NCI-H2081 treated with DMSO at 0.1 percent for 48 hours (cell line): ENCODE measurements around the gene RTN4IP1.

ENCODE experiments used
- DNase-seq: peaks from one replicate; lab custom pipeline; 2025; lab: John Stamatoyannopoulos, UW

Gene RTN4IP1, protein sequence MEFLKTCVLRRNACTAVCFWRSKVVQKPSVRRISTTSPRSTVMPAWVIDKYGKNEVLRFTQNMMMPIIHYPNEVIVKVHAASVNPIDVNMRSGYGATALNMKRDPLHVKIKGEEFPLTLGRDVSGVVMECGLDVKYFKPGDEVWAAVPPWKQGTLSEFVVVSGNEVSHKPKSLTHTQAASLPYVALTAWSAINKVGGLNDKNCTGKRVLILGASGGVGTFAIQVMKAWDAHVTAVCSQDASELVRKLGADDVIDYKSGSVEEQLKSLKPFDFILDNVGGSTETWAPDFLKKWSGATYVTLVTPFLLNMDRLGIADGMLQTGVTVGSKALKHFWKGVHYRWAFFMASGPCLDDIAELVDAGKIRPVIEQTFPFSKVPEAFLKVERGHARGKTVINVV

DNA sequence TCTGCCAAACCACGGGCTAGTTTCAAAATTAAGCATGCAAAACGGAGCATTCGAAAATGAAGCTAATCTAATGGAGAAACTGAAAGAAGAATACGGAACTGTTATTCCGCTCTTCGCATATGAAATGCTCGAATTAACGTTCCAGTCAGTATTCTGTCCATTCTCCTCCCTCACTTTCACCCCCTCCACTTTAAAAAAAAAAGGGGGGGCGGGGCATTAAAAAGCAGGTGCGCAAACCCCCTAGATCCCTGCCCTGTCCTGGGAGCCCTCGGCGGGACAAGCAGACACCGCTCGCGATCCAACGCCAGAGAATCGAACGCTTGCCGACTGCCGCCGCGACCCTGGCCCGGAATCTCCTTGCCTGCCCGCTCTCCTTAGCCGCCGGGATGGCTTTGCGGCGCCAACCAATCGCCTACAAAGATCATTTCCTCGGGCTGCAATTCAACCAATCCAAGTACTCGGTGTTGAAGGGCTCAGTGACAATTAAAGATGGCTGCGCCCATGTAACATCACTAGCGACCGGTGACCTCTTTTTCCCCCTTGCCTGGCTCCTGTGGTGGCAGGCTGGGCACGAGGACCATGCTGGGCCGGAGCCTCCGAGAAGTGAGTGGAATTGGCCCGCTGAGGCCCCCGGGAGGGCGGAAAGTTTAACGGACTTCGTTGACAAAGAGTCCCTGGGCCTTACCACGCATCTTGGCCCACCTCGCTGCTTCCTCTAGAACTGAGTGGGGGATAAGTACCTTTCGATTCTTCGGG lies at the start of gene RTN4IP1, which contains the start of gene QRSL1:
Gene RTN4IP1, minus strand, starts transcription at position 396 of the 756 bp plus-strand sequence. CDS start 477 bp downstream, outside the sequence.
Gene QRSL1, plus strand, starts transcription at position 476 of the 756 bp plus-strand sequence. Its CDS starts 104 bp downstream, at position 580.
- DNase-seq: no peak

- no peak for DNase-seq
These were observed 48.0 kb upstream of the RTN4IP1 start for GRCh38 chr6:106677282-106677681.

- no peak for DNase-seq
These were observed 45.4 kb upstream of the RTN4IP1 start for GRCh38 chr6:106674541-106675229.

- DNase-seq: no peak
These were observed 42.4 kb upstream of the RTN4IP1 start for GRCh38 chr6:106671651-106672050.

DNA sequence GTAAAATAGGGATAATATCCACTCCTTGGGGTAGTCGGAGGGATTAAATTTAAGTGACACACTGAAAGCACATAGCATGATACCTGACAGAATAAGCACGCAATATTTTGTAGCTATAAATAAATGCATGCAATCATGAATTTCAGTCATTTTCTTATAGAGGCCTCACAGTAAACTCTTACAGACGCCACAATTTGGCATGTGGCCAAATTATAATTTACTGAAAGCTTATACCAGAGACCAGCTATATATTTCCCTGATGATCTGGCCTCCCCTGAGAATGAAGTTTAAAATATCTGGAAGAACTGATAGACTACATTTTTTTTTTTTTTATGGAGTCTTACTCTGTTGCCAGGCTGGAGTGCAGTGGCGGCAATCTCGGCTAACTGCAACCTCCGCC lies 40.9 kb upstream of the RTN4IP1 start:
- no peak for DNase-seq

- DNase-seq: no peak
These were observed 37.7 kb upstream of the RTN4IP1 start for GRCh38 chr6:106667022-106667402.

DNA sequence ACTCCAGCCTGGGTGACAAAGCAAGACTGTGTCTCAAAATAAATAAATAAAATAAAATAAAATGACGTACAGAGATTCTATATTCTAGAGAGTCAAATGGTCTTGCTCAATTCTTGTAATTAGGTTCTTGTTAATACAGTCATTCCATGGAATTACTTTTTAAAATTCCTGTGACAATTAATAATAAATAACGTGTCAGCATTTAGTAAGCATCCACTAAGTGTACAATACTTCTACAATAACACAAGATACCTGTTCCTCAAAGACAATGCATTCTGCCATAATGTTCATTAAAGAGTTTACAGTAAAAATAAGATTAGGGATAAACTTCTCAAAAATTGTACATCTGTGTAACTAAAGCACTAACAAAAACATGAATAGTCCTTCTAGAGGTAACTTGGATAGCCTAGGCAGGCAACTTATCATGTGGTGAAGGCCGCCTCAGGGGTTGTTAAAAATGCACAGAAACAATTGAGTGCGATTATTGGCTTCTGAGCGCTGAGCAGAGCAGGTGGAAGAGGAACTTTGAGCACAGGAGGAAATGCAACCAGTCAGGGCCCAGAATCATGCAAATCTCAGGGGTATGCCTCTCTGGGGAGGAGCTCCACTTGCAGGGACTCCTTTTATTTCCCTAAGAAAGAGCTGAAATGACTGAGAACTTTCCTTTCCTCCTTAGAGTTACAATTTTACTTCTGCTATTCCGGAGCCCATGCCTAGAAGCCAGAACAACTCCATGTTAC lies 37.2 kb upstream of the RTN4IP1 start:
- DNase-seq: no peak

- DNase-seq: no peak
These were observed 33.2 kb upstream of the RTN4IP1 start for GRCh38 chr6:106662458-106662857.

- no peak for DNase-seq
These were observed 30.6 kb upstream of the RTN4IP1 start for GRCh38 chr6:106659859-106660258.

GRCh38 chr6:106658469-106658868 lies 29.2 kb upstream of the RTN4IP1 start:
- no peak for DNase-seq

DNA sequence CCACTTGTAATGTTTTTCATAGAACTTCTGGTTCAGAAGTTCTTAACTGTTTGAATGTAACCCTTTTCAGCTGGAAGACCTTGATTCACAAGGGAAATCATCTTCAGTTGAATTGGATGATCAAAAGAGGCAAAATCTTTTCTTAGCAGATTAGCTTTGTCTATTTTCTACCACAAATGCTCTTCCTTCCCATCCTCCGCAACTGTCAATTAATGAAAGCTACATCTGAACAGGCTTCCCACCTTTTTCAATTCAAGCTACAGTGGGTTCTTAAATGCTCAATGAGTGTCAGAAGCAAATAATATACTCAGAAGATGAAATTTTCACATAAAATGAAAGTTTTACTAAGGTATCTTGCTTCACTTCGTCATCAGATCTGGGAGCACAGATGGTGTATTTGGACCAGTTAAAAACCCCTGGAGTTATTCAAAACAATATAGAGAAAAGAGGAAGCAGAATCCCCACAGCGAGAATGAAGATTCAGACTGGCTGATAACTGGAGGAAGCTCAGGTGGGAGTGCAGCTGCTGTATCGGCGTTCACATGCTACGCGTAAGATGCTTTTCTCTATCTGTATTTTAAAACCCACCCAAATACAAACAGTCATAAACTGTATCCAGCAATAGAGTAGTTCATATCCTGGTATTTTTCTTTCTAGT lies 19.5 kb upstream of the RTN4IP1 start:
- no peak for DNase-seq

DNA sequence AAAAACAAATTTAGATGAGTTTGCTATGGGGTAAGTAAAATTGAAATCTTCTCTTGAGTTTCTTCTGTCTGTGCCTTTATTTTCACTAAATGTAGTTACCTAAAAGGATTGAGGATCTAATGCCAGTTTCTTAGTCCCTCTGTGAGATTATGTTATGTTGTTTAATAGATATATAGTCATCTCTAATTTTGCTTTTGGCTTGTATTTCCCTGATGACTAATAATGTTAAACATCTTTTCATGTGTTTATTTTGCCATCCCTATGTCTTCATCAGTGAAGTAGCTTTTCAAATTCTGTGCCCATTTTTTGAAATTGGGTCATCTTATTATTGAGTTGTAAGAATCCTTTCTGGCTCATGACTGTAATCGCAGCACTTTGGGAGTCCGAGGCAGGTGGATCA lies 13.8 kb upstream of the RTN4IP1 start:
- DNase-seq: no peak

- no peak for DNase-seq
These were observed 13.2 kb upstream of the RTN4IP1 start for GRCh38 chr6:106642476-106642875.

GRCh38 chr6:106639812-106640211 lies 10.5 kb upstream of the RTN4IP1 start:
- DNase-seq: no peak

DNA sequence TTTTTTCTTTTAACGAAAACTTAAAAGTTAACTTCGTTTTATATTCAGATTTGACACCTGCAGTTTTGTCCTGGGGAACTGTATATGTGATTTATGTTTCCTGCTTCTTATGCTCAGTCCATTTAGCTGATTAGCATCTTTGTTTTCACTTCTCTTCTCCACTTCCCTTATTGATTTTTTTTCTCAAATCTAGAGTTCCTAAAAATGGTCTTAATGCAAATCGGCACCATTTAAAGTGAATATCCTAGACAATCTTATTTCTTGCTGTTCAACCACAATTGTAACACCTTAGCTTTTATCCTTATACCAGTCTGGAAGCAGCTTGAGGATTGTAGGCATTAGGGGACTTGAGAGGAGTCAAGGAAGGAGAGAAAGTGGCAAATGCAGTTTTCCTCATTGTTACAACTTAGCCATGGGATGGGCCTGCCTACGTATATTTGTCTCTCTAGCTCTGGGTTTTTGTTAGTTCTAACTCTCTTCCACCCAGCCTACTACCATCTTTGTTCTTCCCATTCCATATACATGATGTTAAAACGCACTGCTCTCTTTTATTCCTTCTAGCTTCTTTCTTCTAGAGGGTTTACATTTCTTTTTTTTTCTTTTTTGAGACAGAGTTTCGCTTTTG lies 8.5 kb upstream of the RTN4IP1 start:
- no peak for DNase-seq

DNA sequence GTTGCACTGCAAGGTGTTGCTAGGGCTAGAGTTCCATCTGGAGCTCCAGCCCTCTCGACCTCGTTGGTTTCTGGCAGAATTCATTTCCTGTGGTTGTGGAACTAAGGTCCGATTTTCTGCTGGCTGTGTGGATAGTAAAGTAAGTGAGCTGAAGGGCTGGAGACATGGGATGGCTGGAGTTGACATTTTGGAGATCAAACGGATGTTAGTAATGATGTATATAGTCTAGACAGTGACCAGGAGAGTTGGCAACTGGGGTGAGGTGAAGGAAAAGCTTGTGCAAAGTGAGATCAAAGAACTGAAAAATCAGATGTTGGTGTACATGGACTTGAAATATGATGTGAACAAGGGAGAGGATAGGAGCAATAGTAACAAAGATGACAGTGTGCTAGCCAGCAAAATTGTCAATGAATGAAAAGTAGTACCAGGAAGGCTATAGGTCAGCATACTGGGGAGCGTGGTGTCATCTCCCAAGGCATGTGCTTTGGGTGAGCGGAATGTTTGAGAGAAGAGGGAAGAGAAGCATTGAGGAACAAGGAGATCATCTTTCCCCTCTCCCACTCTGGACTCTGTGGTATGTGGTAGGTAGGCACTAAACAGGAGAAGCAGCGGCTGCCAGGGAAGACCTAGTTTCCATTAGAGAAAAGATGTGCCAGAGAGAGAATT lies 7.9 kb upstream of the RTN4IP1 start:
- DNase-seq: no peak

GRCh38 chr6:106634565-106634964 lies 5.3 kb upstream of the RTN4IP1 start:
- no peak for DNase-seq

GRCh38 chr6:106631346-106631745 lies 2.0 kb upstream of the RTN4IP1 start:
- no peak for DNase-seq

DNA sequence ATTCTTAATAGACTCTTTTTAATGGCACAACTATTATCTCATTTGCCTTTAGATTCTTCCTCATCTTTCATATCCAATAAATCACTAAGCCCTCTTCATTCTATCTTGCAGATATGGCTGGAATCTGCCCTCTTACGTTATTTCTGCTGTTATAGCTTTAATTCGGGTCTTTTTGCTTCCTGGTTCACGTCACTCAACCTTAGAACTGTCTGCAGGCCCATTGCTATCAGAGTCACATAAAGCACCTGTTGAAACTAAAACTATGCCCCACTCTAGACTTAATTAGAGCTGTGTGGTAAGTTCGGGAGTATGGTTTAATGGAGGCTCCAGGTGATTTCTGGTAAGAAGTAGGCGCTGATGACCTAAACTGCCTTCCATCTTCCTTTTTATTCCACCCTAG lies 1.1 kb upstream of the RTN4IP1 start:
- no peak for DNase-seq

GRCh38 chr6:106629859-106630163 lies 513 bp upstream of the RTN4IP1 start:
- no peak for DNase-seq
